GM08714 (cell line): Measurements from ENCODE around the gene NOL4L.

Experiments
- H3K4me3 ChIP-seq: fragments of 200-500 bp; sonication (Bioruptor generic); 2 replicates; pipeline ENCODE4 v1.5.1; 2014; ENCODE audit warnings: mild to moderate bottlenecking, low read length, inconsistent platforms
- ZNF274 ChIP-seq: IDR thresholded peaks from 2 replicates; pipeline ENCODE4 v1.6.1; 2012; ENCODE audit warnings: mild to moderate bottlenecking, low read depth, low read length

Gene NOL4L

GRCh38 chr20:32445539-32446273 is 139.4 kb downstream of the NOL4L start:
- H3K4me3 ChIP-seq, result no peak overlapping the region
- TF ChIP-seq ZNF274, result no peak

DNA sequence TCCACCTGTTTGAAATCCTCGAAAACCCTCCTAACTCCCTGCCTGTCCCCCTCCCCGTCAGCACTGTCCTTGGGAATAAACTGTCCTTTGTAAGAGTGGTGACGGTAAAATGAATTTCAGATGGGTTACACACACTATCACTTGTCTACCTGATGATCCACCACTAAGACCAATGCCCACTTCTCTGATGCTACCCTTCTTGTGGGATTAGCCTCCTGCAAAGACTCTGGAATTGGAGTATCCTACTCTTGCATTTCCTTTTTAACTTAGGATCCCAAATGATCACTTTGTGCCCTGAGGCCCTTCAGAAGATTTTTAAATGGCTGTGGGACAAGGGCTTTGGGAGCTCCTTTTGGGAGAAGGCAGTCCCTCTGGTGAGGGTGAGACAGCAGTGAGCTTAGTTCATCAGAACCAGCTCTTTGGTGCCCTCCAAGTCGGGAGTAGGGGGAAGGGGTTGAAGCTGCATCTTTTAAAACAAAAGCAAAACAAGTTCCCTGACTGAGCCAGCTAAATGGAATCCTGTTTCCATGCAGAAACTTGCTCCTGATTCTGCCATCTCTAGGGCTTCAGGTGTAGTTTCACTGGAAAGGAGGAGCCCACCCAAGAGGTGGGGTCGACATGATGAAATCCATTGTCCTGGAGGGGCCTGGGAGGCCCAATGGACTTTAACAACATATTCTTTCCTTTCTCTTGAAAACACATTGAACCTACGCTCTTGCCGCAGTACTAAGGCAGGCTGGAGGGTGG is 140.5 kb downstream of the NOL4L start:
- TF ChIP-seq ZNF274, result no peak
- H3K4me3 ChIP-seq, result no peak overlapping the region

- H3K4me3 ChIP-seq, result no peak overlapping the region
- no peak for TF ChIP-seq ZNF274
These were observed 141.7 kb downstream of the NOL4L start for GRCh38 chr20:32443386-32443974.

DNA sequence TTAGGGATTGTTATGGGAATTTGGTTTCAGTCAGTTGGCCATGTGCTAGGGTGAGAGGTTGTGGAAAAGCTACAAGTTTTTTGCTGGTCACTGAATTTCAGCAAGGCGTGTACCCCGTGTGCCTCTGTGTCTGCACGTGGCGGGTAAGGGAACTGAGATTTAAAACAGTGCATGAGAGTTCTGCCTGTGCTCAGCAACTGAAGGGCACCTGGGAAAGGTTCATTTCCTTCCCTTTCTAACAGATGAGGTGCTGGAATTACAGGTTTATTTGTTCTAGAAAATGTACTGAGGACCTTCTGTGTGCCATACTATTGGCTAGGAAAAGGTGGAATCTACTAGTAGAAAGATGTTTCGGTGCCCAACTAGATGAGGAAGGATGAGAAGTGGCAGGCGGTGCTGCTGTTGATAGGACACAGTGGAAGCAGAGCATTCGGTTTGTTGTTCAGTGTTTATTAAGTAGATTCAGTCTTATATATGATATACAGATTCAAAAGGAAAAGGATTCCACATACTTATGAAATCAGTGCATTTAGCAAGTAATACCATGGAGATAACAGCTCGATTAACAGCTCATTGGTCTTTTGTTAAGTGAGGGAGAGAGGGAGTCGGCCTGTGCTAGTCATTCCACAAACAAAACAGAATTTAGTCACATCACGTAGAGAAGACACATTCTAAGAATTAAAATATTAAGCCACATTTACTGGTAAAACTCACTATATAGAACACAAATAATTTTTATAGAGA is 142.3 kb downstream of the NOL4L start:
- TF ChIP-seq ZNF274, result no peak
- no peak overlapping the region for H3K4me3 ChIP-seq

- TF ChIP-seq ZNF274, result no peak
- H3K4me3 ChIP-seq, result no peak overlapping the region
These were observed 143.5 kb downstream of the NOL4L start for GRCh38 chr20:32441638-32442037.

DNA sequence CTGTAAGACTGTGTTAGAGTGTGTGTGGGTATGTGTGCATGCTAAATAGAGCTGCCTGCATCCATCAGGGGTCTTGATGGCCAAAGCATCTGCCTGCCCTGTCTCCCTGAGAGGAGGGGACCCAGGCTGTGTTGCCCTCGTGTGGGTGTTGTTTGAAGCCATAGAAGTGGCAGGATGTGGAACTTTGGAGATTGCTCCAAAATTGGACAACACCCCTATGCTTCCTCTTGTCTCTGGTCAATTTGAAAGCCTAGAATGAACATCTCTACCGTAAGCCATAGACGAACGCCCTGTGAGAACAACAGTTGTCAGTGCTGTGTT is 144.4 kb downstream of the NOL4L start:
- H3K4me3 ChIP-seq, result no peak overlapping the region
- no peak for TF ChIP-seq ZNF274

DNA sequence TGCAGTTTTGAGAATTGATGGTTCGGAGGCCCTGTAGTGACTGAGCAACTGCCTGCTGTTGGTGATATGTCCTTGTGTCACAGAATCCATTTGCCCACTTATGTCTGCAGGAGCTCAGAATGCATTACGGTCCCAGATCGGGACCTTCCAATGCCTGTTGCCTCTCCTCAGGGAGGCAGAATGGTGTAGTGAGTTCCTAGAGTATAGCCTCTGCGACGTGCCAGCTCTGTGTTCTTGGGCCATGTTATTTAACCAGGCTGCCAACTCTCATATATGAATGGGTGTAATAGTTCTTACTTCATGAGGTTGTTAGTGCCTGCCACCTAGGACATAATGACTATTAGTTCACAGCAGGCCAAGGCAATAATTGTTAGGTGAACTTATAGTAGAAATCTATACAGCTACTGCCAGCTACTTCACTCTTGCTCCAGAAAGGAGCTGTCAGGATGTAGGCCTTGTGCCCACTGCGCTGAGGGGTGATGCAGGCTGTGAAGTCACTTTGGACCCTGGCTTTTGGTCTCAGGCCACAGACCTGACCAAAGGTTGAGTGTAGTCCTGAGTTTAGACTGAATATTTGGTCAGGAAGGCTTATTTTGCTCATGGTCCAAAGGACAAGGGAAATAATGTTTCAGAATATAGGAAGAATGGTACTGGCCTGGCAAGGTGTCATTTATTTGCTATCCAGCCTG is 144.9 kb downstream of the NOL4L start:
- TF ChIP-seq ZNF274, result no peak
- H3K4me3 ChIP-seq, result no peak overlapping the region

- H3K4me3 ChIP-seq, result no peak overlapping the region
- TF ChIP-seq ZNF274, result no peak
These were observed 145.9 kb downstream of the NOL4L start for GRCh38 chr20:32439132-32439829.

DNA sequence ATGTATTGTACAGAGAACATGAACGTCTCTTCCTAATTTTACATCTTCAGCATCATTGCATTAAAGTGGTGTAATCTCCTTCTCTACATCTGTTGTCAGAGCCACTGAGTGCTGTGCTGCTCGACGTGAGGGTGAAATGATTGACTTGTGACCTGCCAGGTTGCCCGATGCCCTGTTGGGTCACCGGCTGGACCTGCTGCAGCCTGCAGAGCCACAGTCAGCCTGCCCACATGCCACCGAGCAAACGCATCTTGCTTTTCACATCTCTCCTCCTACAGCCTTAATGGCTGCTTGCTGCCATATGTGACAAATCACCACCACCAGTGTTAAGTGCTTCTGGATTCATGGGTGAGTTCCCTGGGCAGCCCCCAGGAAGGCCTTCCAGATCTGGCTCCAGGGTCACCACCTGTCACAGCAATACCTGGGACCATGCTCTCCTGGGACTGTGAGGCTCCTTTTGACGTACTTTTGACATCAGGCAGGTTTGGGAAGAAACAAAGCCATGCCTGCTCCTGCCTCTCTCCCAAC is 146.7 kb downstream of the NOL4L start:
- TF ChIP-seq ZNF274, result no peak
- H3K4me3 ChIP-seq, result no peak overlapping the region

GRCh38 chr20:32437391-32438074 is 147.6 kb downstream of the NOL4L start:
- no peak for TF ChIP-seq ZNF274
- no peak overlapping the region for H3K4me3 ChIP-seq

GRCh38 chr20:32436968-32437367 is 148.2 kb downstream of the NOL4L start:
- no peak overlapping the region for H3K4me3 ChIP-seq
- no peak for TF ChIP-seq ZNF274

- no peak for TF ChIP-seq ZNF274
- H3K4me3 ChIP-seq, result no peak overlapping the region
These were observed 148.8 kb downstream of the NOL4L start for GRCh38 chr20:32436142-32436861.
